ENCODE data around the gene C11orf24. TPM values are rescaled to one million over a fixed set of nuclear protein-coding genes. Genes with fewer than 3 reads are reported as not detected.

C11orf24 gene
- total RNA-seq, 1 experiment from 2014 or later, result 37.7 TPM

GRCh38 chr11:68313574-68314202, 41.9 kb upstream of the C11orf24 start:
- CTCF ChIA-PET, result interaction anchor here (0.7 kb wide), 1 partner anchor 17 kb away, joined by 4 read pairs; no protein-coding TSS in a partner anchor
- DNase-seq, result no peak
- Histone ChIP-seq H3K4me1 (replicated peaks; ENCODE audit: insufficient read depth) (peaks cover 39% of the 10 kb centered on the region), H3K79me2 (ENCODE audit: low read depth) (peaks cover 55% of the 10 kb centered on the region), H3K36me3 (ENCODE audit: low read depth) (no peaks in the 10 kb centered on the region), H3K27ac (peak overlapping the region; percentile 75), H4K20me1 (ENCODE audit: insufficient read depth) (peaks cover 25% of the 10 kb centered on the region), H3F3A (ENCODE audit: insufficient read depth, low read depth) (peaks cover 54% of the 10 kb centered on the region), H3K4me3 (peak overlapping the region; percentile 89), H3K27me3 (ENCODE audit: insufficient read depth, low read depth) (no peaks in the 10 kb centered on the region), H3K9me3 (ENCODE audit: insufficient read depth, low read depth) (no peaks in the 10 kb centered on the region), H3K9me2 (ENCODE audit: insufficient read depth) (no peaks in the 10 kb centered on the region), H2AFZ (peak overlapping the region; percentile 83), H3K4me2 (peak overlapping the region; percentile 96)
- no TSS peak for BruUV-seq (replicated peaks)
- no peak for TF ChIP-seq EZH2 (IDR thresholded peaks at IDR 0.05; ENCODE audit: low read depth)
- TF ChIP-seq, protein P1, sequence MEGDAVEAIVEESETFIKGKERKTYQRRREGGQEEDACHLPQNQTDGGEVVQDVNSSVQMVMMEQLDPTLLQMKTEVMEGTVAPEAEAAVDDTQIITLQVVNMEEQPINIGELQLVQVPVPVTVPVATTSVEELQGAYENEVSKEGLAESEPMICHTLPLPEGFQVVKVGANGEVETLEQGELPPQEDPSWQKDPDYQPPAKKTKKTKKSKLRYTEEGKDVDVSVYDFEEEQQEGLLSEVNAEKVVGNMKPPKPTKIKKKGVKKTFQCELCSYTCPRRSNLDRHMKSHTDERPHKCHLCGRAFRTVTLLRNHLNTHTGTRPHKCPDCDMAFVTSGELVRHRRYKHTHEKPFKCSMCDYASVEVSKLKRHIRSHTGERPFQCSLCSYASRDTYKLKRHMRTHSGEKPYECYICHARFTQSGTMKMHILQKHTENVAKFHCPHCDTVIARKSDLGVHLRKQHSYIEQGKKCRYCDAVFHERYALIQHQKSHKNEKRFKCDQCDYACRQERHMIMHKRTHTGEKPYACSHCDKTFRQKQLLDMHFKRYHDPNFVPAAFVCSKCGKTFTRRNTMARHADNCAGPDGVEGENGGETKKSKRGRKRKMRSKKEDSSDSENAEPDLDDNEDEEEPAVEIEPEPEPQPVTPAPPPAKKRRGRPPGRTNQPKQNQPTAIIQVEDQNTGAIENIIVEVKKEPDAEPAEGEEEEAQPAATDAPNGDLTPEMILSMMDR (conservative IDR thresholded peaks at IDR 0.05), result no peak
- intact Hi-C loops (cut with micrococcal nuclease; ENCODE audit: unreplicated experiment), result loop anchor here (1.0 kb wide), 2 partner anchors 41 to 67 kb away; no protein-coding TSS in a partner anchor
- POLR2A ChIA-PET (ENCODE audit: unreplicated experiment), result no interaction called here

DNA sequence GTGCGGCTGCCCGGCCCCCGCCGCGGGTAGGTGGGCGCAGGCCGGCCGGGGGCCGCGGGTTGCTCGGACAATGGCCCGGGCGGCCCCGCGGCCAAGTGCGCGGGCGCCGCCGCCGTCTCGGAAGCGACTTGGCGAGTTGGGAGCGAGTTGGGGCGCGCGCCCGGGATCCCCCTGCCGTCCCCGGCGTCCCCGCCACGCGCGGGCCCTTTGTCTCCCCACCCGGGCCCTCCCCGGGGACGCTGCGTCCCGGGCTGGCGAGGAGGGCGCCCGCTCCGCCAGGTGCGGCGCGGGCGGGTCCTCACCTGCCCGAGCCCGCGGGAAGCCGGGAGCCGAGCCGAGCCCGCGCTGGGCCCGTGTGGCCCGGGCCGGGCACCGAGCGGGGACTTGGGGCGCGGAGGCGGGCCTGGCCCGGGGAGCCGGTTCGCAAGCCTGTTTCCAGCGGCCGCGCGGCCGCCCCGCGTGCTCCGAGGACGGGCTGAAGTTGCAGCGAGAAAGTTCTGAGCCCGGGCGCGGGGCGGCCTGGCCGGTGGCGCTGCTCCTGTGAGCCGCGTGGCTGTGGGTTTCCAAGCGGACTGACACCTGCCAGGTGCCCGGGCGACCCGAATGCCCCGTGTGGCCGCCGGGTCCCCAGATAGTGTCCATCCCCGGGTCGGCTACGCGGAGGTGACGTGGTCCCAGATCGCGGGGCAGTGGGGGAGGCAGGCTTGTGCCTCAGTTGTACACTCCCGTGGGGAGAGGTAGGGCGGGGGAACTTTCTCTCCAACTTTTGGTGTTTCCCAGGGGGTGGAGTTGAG, 41.2 kb upstream of the C11orf24 start:
- H3K79me2 ChIP-seq (ENCODE audit: low read depth), result peaks cover 48% of the 10 kb centered on the region
- no peaks in the 10 kb centered on the region for H3K9me3 ChIP-seq (ENCODE audit: insufficient read depth, low read depth)
- no peaks in the 10 kb centered on the region for H3K9me2 ChIP-seq (ENCODE audit: insufficient read depth)
- H4K20me1 ChIP-seq (ENCODE audit: insufficient read depth), result peaks cover 19% of the 10 kb centered on the region
- peaks cover 54% of the 10 kb centered on the region for H3F3A ChIP-seq (ENCODE audit: insufficient read depth, low read depth)
- peak overlapping the region; percentile 75; the same call in 1 of the 2 replicates for H3K27ac ChIP-seq
- intact Hi-C loops (cut with micrococcal nuclease; ENCODE audit: unreplicated experiment), result no loop called here
- H3K4me3 ChIP-seq, result peak overlapping the region; percentile 89
- H3K36me3 ChIP-seq (ENCODE audit: low read depth), result no peaks in the 10 kb centered on the region
- no peak for TF ChIP-seq EZH2 (IDR thresholded peaks at IDR 0.05; ENCODE audit: low read depth)
- TF ChIP-seq, protein P1 (conservative IDR thresholded peaks at IDR 0.05), result no peak
- peak overlapping the region; percentile 83 for H2AFZ ChIP-seq
- no peak for DNase-seq
- BruUV-seq (replicated peaks), result no TSS peak
- ChIA-PET CTCF (no interaction called here), POLR2A (ENCODE audit: unreplicated experiment) (no interaction called here)
- peak overlapping the region; percentile 96 for H3K4me2 ChIP-seq
- H3K4me1 ChIP-seq (replicated peaks; ENCODE audit: insufficient read depth), result peaks cover 39% of the 10 kb centered on the region
- no peaks in the 10 kb centered on the region for H3K27me3 ChIP-seq (ENCODE audit: insufficient read depth, low read depth)

- peak within 1 kb of the TSS; percentile 75; the same call in 1 of the 2 replicates for H3K27ac ChIP-seq
- H4K20me1 ChIP-seq (ENCODE audit: insufficient read depth), result peaks cover 14% of the 10 kb centered on the region; the same call in 1 of the 2 replicates
- H3K4me2 ChIP-seq, result peak within 1 kb of the TSS; percentile 96
- no peaks in the 10 kb centered on the region for H3K9me3 ChIP-seq (ENCODE audit: insufficient read depth, low read depth)
- no peaks in the 10 kb centered on the region for H3K9me2 ChIP-seq (ENCODE audit: insufficient read depth)
- peak within 1 kb of the TSS; percentile 83 for H2AFZ ChIP-seq
- TF ChIP-seq, protein P1 (conservative IDR thresholded peaks at IDR 0.05), result no peak
- TF ChIP-seq EZH2 (IDR thresholded peaks at IDR 0.05; ENCODE audit: low read depth), result no peak
- no peaks in the 10 kb centered on the region for H3K36me3 ChIP-seq (ENCODE audit: low read depth)
- H3F3A ChIP-seq (ENCODE audit: insufficient read depth, low read depth), result peaks cover 54% of the 10 kb centered on the region
- POLR2A ChIA-PET (ENCODE audit: unreplicated experiment), result interaction anchor here (0.6 kb wide), 2 partner anchors 32 to 68 kb away, joined by 3 to 4 read pairs; no protein-coding TSS in a partner anchor
- peaks cover 33% of the 10 kb centered on the region for H3K4me1 ChIP-seq (replicated peaks; ENCODE audit: insufficient read depth)
- H3K79me2 ChIP-seq (ENCODE audit: low read depth), result peaks cover 42% of the 10 kb centered on the region
- intact Hi-C loops (cut with micrococcal nuclease; ENCODE audit: unreplicated experiment), result no loop called here
- H3K4me3 ChIP-seq, result peak within 1 kb of the TSS; percentile 89
- peak in 1 of 2 experiments; percentile 60 for DNase-seq
- H3K27me3 ChIP-seq (ENCODE audit: insufficient read depth, low read depth), result no peaks in the 10 kb centered on the region
- CTCF ChIA-PET, result no interaction called here
- no TSS peak for BruUV-seq (replicated peaks)
Observed at GRCh38 chr11:68312117-68312779, 40.5 kb upstream of the C11orf24 start, which contains the start of gene LRP5. LRP5 (plus strand) TSS chr11:68312591; CDS start chr11:68312715, 124 bp downstream.
